CD14-positive monocyte (primary cell): ENCODE data around the gene CTCFL. TPM values are rescaled to one million over a fixed set of nuclear protein-coding genes. Genes with fewer than 3 reads are reported as not detected.

ENCODE experiments used
- DNase-seq, 3 donors: peaks; one replicate each; pipeline ENCODE4 v3.0.0-alpha.2; 2011 to 2022
- H2AFZ ChIP-seq: 2 replicates; pipeline ENCODE4 v1.6.0; 2012; ENCODE audit warnings: mild to moderate bottlenecking, low read depth, low read length, inconsistent platforms; ENCODE audit not compliant: insufficient read depth, poor library complexity, severe bottlenecking
- H3K27ac ChIP-seq, 2 donors: 1 replicate in 1 of 2; 2 replicates in 1 of 2; pipeline ENCODE4 v1.5.1; 2012 to 2013; ENCODE audit warnings: low read length in 2 of 2, control low read depth in 1 of 2, inconsistent platforms in 1 of 2, low read depth in 1 of 2, mild to moderate bottlenecking in 1 of 2
- H3K27me3 ChIP-seq, 2 donors: one replicate each; pipeline versions ENCODE4 v1.6.0 to v1.6.1; 2011 to 2013; ENCODE audit warnings: low read length in 2 of 2; ENCODE audit not compliant: control insufficient read depth in 2 of 2, insufficient read depth in 2 of 2
- H3K36me3 ChIP-seq, 2 donors: replicated peaks in 1 of 2; 1 replicate in 1 of 2; 2 replicates in 1 of 2; pipeline versions ENCODE4 v1.5.1 to v1.6.1; 2012 to 2013; ENCODE audit warnings: low read length in 2 of 2, control low read depth in 1 of 2, inconsistent platforms in 1 of 2, mild to moderate bottlenecking in 1 of 2; ENCODE audit not compliant: insufficient read depth in 2 of 2, control insufficient read depth in 1 of 2
- H3K4me1 ChIP-seq, 2 donors: 1 replicate in 1 of 2; 2 replicates in 1 of 2; pipeline versions ENCODE4 v1.5.1 to v1.6.1; 2012 to 2013; ENCODE audit warnings: low read length in 2 of 2, control low read depth in 1 of 2, inconsistent platforms in 1 of 2, mild to moderate bottlenecking in 1 of 2, moderate library complexity in 1 of 2; ENCODE audit not compliant: insufficient read depth in 2 of 2, control insufficient read depth in 1 of 2
- H3K4me2 ChIP-seq: replicated peaks from 2 replicates; pipeline ENCODE3; 2012; ENCODE audit warnings: low read length, moderate library complexity, mild to moderate bottlenecking; ENCODE audit not compliant: poor library complexity, severe bottlenecking; ENCODE audit errors: extremely low read depth
- H3K4me3 ChIP-seq, 3 experiments: fragments of 200-600 bp in 1 of 3; sonication (generic) in 1 of 3; replicated peaks in 1 of 3; 1 replicate in 2 of 3; 2 replicates in 1 of 3; pipeline ENCODE4 v1.5.1; 2011 to 2013; ENCODE audit warnings: low read length in 3 of 3, mild to moderate bottlenecking in 3 of 3, control low read depth in 2 of 3, low read depth in 2 of 3, inconsistent platforms in 1 of 3, moderate library complexity in 1 of 3
- H3K79me2 ChIP-seq: 2 replicates; pipeline ENCODE4 v1.6.0; 2012; ENCODE audit warnings: mild to moderate bottlenecking, control low read depth, inconsistent platforms, low read length, moderate library complexity; ENCODE audit not compliant: insufficient read depth
- H3K9ac ChIP-seq: 2 replicates; pipeline ENCODE4 v1.6.0; 2017; ENCODE audit warnings: low read length, mild to moderate bottlenecking; ENCODE audit not compliant: insufficient read depth, poor library complexity, severe bottlenecking
- H3K9me3 ChIP-seq, 2 donors: replicated peaks in 1 of 2; 1 replicate in 1 of 2; 2 replicates in 1 of 2; pipeline versions ENCODE4 v1.5.1 to v1.6.1; 2012 to 2013; ENCODE audit warnings: low read length in 2 of 2, control low read depth in 1 of 2; ENCODE audit not compliant: control insufficient read depth in 1 of 2, insufficient read depth in 1 of 2
- H4K20me1 ChIP-seq: 2 replicates; pipeline ENCODE4 v1.6.0; 2012; ENCODE audit warnings: mild to moderate bottlenecking, low read length, control low read depth, moderate library complexity; ENCODE audit not compliant: insufficient read depth
- H3K27ac Mint-ChIP-seq, 7 donors: one replicate each; pipeline ENCODE4 v1.8.0; 2020; ENCODE audit warnings: mild to moderate bottlenecking in 7 of 7, mixed read lengths in 7 of 7, moderate library complexity in 6 of 7, inconsistent platforms in 2 of 7
- H3K27me3 Mint-ChIP-seq, 3 donors: one replicate each; pipeline ENCODE4 v1.8.0; 2021 to 2022; ENCODE audit warnings: low read depth in 3 of 3, mild to moderate bottlenecking in 3 of 3, mixed read lengths in 3 of 3, moderate library complexity in 3 of 3, inconsistent platforms in 1 of 3
- H3K36me3 Mint-ChIP-seq, 2 donors: one replicate each; pipeline ENCODE4 v1.8.0; 2020; ENCODE audit warnings: mixed read lengths in 2 of 2, inconsistent platforms in 1 of 2, mild to moderate bottlenecking in 1 of 2
- H3K4me1 Mint-ChIP-seq: one replicate; pipeline ENCODE4 v1.8.0; 2020; ENCODE audit warnings: mild to moderate bottlenecking, mixed read lengths
- H3K4me3 Mint-ChIP-seq, 2 donors: one replicate each; pipeline ENCODE4 v1.8.0; 2020; ENCODE audit warnings: mild to moderate bottlenecking in 2 of 2, mixed read lengths in 2 of 2, moderate library complexity in 1 of 2
- H3K9me3 Mint-ChIP-seq, 7 donors: one replicate each; pipeline ENCODE4 v1.8.0; 2020 to 2022; ENCODE audit warnings: mixed read lengths in 7 of 7, mild to moderate bottlenecking in 6 of 7, moderate library complexity in 6 of 7, inconsistent platforms in 2 of 7
- WGBS: methylation state at CpG from one replicate; pipeline ENCODE4 v1.1.5; 2013; ENCODE audit warnings: missing lambda C conversion rate; ENCODE audit not compliant: insufficient coverage; 5-methylcytosine and 5-hydroxymethylcytosine counted together
- intact Hi-C, 2 donors: fragments of 100-400 bp; cut with micrococcal nuclease; formaldehyde crosslinking; loops; one replicate each; pipeline versions ENCODE4 v1.15.0 to v1.15.1; 2023
- polyA plus RNA-seq, 3 donors: library from polyadenylated mRNA; depleted of rRNA in 1 of 3; unstranded in 2 of 3; stranded (reverse) in 1 of 3; fragments of 300-500 nt in 2 of 3; fragments of >200 nt in 1 of 3; fragmentation: Illumina TruSeq in 2 of 3; gene quantifications; 1 replicate in 2 of 3; 2 replicates in 1 of 3; pipeline ENCODE4 v1.2.3, GENCODE V29; 2012 to 2021
- TF ChIP-seq, protein P1 (sequence below): fragments of 200-600 bp; IDR thresholded peaks from one replicate; pipeline ENCODE4 v1.8.0; 2022; ENCODE audit warnings: antibody characterized with exemption, mild to moderate bottlenecking

Gene CTCFL
- polyA plus RNA-seq, 3 donors = not detected

- H3K79me2 ChIP-seq = no peaks in the 10 kb centered on the region
- intact Hi-C loops = no loop called here
- no peaks in the 10 kb centered on the region for H3K36me3 Mint-ChIP-seq
- H3K27ac ChIP-seq = no peak within 1 kb of the TSS
- no peak within 1 kb of the TSS for H2AFZ ChIP-seq
- no peaks in the 10 kb centered on the region for H3K4me1 ChIP-seq
- H3K36me3 ChIP-seq = no peaks in the 10 kb centered on the region
- peak within 1 kb of the TSS in 1 of 7 donors; percentile 67 for H3K27ac Mint-ChIP-seq
- TF ChIP-seq, protein P1, sequence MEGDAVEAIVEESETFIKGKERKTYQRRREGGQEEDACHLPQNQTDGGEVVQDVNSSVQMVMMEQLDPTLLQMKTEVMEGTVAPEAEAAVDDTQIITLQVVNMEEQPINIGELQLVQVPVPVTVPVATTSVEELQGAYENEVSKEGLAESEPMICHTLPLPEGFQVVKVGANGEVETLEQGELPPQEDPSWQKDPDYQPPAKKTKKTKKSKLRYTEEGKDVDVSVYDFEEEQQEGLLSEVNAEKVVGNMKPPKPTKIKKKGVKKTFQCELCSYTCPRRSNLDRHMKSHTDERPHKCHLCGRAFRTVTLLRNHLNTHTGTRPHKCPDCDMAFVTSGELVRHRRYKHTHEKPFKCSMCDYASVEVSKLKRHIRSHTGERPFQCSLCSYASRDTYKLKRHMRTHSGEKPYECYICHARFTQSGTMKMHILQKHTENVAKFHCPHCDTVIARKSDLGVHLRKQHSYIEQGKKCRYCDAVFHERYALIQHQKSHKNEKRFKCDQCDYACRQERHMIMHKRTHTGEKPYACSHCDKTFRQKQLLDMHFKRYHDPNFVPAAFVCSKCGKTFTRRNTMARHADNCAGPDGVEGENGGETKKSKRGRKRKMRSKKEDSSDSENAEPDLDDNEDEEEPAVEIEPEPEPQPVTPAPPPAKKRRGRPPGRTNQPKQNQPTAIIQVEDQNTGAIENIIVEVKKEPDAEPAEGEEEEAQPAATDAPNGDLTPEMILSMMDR = no peak
- no peak within 1 kb of the TSS for H3K4me3 Mint-ChIP-seq
- H4K20me1 ChIP-seq = no peaks in the 10 kb centered on the region
- no peaks in the 10 kb centered on the region for H3K4me1 Mint-ChIP-seq
- no peak for DNase-seq
- no peaks in the 10 kb centered on the region for H3K9me3 ChIP-seq
- H3K4me2 ChIP-seq = no peak within 1 kb of the TSS
- H3K27me3 ChIP-seq = no peaks in the 10 kb centered on the region
- 91% methylated on average over 4 of the region's 14 CpGs for WGBS
- H3K9me3 Mint-ChIP-seq = no peaks in the 10 kb centered on the region
- H3K9ac ChIP-seq = no peak within 1 kb of the TSS
- peaks cover 10 to 18% (median 16%) of the 10 kb centered on the region in 3 donors for H3K27me3 Mint-ChIP-seq
- no peak within 1 kb of the TSS for H3K4me3 ChIP-seq
Observed at GRCh38 chr20:57560554-57561355, 35.8 kb upstream of the CTCFL start, which contains the start of gene PCK1. TSS of gene PCK1 (plus strand) at chr20:57561110. CDS start at chr20:57561412, 302 bp downstream.

- Mint-ChIP-seq H3K9me3 (no peaks in the 10 kb centered on the region), H3K4me1 (no peaks in the 10 kb centered on the region), H3K4me3 (no peak overlapping the region), H3K27ac (no peak overlapping the region), H3K36me3 (no peaks in the 10 kb centered on the region), H3K27me3 (peaks cover 10 to 18% (median 12%) of the 10 kb centered on the region in 3 donors)
- no peak for DNase-seq
- H3K4me3 ChIP-seq = no peak overlapping the region
- 76% methylated on average over 4 of the region's 8 CpGs for WGBS
- H3K27ac ChIP-seq = no peak overlapping the region
- H3K9ac ChIP-seq = no peak overlapping the region
- intact Hi-C loops = no loop called here
- no peaks in the 10 kb centered on the region for H4K20me1 ChIP-seq
- TF ChIP-seq, protein P1 = no peak
- H3K79me2 ChIP-seq = no peaks in the 10 kb centered on the region
- no peak overlapping the region for H2AFZ ChIP-seq
- no peaks in the 10 kb centered on the region for H3K9me3 ChIP-seq
- H3K36me3 ChIP-seq = no peaks in the 10 kb centered on the region
- no peaks in the 10 kb centered on the region for H3K4me1 ChIP-seq
- H3K4me2 ChIP-seq = no peak overlapping the region
- H3K27me3 ChIP-seq = no peaks in the 10 kb centered on the region
Observed at GRCh38 chr20:57559658-57560553, 35.0 kb upstream of the CTCFL start.
